Suppressor macrophage treated with lipopolysaccharide for 4 hours (primary cell): ENCODE data around the gene ELAVL4.
"Not testable (repeated sequence)": the region's sequence is repeated elsewhere in the genome, so short reads cannot be mapped to it uniquely, and the experiment has no call there.

Experiments
- DNase-seq: peaks from one replicate; pipeline ENCODE4 v3.0.0-alpha.2; 2020

The ELAVL4 gene

DNA sequence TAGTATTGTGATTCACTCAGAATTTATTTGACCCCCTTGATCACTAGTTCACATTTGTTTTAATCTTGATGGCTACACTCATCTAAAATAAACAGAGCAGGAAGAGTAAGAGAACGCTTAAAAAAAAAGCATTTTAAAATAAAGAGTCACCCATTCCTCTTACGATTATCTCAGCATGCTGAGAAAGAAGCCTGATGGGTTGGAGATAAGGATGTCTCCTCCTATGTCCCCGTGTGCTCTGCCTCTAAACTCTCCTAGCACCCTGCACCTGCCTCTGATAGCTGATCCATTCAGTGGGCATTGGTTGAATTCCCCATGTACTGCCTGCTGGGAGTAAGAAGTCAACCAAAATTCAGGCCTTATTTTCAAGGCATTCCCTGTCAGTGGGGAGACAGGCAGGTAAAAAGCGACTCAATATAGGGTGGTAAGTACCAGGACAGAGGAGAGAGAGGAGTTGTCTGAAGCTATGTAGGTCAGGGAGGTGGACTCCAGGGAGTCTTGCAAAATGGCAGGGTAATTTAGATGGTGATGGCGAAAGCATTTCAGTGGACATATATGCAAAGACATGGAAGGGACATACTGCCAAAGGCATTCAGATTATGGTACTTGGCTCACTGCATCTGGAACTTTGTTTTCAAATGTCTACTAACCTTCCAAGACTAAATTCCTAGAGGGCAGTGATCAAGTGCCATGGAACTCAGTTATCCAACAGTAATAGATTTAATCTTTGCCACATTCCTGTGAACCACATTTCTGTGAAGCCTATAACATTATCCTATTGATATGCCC lies 18.4 kb downstream of the ELAVL4 start:
- no peak for DNase-seq

DNA sequence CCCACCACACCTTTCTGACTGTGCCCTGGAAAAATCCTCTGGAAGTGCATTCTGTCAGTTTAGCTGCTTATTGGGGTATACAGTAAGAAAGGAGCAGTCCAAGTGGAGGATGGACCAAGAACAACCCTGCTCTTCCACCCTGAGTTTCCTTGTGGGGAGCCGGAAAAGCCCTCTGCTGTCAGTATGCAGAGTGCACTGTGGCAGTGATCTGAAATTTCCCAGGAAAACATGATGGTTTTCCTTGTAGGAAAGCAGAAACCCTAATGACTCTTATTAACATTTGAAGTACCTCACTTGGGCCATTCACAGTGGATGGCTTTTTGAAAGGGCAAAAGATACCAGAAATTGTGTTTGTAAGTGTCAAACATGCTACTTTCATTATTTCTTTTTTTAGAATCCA lies 20.5 kb downstream of the ELAVL4 start:
- no peak for DNase-seq

DNA sequence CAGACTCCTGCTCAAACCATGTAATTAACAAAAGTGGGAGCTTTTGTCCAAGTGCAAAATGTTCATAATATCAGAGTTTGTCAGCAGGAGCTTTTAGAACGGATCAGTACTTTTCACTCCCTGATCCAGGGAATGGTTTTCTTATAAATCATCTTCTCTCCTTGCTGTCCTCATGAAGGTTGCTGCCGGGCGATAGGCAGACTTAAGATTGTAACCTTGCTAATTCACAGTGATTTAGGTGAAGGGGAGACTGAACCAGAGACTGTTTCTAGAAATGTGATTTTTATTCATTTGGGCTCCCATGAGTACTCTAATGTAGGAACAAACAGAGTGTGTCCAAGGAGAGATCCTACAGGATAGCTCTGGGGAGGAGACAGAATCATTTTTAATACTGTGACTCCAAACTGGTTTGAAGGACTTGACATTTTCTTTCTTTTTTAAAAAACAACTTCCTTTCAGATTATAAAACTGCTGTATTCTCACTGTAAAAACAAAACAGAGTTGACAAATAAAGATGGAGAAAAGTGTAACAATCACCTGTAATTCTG lies 23.7 kb downstream of the ELAVL4 start:
- DNase-seq = no peak

DNA sequence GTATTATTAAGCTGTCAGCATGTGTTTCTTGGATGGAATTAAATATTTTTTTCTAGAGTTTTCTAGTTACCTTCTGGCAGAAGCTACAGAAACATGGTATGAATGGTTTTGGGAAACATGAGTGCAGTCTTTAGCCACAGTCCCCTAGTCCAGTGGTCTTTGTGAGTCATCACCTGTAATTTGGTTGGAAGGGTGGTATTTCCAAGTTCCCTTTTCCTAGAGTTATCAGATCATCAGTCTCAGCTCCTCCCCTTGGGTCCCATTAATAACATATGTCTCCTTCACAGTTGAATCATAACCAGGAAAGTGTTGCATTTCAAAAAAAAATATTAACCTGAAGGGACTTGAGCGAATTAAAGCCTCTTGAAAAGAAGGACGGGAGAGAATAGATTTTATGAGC lies 27.0 kb downstream of the ELAVL4 start:
- DNase-seq = no peak

DNA sequence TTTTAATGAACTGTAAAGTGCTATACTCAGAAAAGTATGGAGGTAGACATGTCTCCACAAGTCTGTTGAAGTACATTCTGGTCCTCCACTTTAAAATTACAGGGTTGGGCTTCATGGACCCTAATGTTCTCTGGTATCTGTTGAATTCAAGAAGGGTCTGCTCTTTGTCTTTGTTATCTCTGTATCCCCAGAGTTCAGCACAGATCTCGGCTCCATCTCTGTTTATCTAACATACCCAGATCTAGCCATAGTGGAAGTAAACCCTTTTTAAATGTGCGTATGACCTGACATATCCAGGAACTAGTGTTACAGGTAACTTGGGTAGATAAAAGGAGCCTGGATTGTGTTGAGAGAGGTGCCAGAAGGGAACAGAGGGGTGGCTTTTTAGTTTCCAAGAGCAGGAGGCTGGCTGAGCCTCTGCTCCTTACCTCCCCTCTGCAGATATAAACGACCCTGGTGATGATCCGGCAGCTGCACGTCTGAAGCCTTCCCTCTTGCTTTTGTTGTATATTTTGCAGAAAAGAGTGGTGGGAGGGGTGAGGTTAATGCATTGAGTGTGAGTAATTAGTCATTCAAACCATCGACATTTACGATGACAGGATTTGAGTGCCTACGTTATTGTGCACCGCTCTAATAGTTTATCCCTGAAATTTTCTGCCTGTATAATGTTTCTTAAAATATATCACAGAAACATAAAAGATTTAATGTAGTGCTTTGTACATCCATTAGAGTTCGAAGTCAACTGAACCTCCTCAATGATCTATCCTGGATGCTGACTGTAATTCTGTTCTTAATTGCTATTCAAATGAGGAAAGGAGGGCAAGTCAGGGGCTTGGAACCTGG lies 30.8 kb downstream of the ELAVL4 start:
- no peak for DNase-seq

DNA sequence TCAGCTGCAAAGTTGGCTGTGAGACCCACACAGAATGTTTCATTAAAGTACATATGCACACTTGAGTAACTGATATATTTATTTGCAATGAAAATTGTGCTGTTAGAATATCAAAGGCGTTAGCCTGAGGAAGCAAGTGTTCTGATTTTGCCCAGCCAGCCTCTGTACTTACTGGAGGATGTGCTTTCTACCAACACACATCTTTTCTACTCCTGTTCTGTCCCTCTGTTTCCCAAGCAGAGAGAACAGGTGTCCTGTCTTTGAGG lies 31.4 kb downstream of the ELAVL4 start:
- no peak for DNase-seq

DNA sequence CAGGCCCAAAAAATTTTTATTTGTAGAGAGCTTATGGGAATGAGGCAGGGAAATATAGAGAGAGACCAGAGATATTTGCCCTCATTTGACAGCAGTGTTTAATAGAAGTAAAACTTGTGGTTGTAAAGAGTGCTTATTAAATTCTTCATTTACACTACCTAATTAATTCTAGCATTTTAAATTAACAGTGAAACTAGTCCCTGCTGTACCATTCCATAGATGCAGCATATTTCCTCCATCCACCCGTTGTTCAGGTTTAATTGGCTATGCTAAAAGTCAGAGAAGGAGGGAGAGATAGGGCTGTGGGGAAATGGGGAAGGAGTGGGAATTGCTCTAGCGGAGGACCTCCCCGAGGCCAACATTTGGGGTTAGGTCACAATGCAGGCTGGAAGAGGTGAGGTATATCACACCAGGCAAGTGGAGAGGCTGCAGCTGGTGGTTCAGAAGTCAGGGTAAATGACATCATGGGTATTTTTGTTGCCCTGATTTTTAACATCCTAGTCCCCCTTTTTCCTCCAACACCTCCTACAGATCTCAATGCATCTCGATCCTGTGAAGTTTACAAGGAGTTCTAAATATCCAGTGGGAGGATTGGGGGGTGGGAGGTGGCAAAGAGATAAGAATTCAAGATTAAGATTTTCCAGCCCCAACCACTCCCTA lies 38.6 kb downstream of the ELAVL4 start:
- DNase-seq = no peak

DNA sequence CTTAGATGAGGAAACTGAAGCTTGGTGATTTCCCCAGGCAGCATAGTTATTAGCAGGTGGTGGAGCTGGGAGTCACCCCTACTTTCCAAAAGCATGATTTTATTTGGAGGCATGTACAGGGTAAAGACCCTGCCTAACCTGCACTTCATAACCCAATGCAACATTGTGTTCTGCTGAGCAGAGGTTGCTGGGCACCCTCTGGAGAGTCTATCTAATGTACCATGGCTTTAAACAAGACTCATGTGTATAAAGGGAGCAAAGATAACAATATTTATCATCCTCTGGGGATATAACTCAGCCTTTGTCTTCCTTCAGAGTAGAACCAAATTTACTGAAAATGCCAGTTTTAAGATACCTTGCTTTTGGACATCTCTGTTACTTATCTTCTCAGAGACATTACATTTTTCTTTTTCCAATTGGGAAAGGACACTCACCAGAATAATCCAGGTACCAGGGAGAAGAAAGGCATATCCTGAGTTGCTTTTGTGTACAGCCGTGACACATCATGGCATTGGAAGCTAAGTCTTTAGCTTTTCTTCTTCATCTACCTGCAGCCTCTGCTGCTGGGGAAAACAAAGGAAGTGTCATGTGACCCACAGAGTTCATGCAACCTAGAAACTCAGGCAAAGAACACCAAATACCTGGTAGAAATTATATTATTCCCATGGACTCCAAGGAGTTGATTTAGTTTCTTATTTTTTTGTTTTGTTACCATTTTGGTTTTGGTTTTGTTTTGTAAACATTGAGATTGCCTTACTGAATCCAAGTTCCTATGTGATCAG lies 39.6 kb downstream of the ELAVL4 start:
- DNase-seq = no peak

DNA sequence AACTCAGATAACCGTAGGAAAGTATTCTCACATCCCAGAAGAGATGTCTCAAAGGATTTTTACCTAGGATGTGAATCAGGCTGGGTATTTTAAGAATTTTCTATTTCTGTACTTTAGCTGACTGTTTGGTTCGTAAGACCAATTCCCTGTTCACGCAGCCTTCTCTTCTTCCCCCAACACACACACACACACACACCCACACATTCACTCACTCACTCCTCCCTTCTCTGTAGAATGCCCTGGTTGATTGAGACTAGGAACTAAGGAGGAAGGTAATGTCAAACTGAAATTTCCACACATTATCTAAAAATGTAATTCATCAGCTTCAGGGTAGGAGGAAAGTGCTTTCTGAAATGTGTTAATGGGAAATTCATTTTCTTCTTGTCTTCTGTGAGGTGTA lies 43.5 kb downstream of the ELAVL4 start:
- DNase-seq = no peak

DNA sequence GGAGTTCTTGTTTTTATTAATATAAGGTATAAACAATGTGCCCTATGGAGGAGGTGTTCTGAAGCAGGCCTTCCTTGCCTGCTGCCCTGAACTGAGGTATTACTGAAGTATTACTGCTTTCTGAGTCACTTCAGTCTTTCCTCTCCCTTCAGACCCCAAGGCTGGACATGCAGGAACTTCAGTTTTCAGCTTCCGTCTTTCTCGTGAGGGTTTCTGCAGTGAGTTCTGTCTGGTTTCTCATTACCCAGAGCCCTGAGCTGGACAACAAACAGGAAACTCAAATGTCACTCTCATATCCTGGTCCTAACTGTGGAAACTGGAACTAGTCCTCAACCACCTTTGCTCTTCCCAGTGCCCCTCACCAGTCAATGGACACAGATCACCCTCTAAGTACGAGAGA lies 46.8 kb downstream of the ELAVL4 start:
- DNase-seq = peak; percentile 34

DNA sequence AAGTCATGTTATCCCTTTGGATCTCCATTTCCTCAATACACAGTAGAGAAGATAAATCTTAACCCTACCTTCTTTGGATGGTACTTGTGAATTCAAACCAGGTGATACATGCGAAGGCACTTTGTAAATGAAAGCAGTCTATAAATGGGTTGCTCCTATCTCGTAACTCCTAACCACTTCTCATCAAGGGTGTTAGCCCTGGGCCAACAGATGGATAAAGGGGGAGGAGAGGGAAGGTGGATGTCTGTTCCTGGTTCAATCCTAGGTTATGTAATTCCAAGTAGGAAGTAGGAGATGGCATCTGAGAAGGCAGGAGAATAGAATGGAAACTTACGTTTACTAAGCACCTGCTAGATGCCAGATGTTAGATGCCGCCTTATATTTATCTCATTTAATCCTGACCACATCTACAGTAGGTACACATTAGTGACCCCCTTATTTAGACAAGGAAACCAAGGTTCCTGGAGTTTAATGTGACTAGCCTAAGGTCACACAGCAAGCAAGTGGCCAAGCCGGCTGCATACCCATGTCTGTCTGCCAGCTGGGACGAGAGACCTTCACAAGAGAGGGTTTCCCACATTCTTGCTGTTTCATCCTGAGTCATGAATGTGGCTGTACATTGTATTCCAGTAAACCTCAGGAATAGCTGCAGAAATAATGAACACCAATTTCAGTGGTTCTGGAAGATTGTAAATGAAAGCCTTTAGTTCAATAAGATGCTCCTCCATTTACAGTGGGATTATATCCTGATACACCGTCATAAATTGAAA lies 47.7 kb downstream of the ELAVL4 start:
- no peak for DNase-seq

DNA sequence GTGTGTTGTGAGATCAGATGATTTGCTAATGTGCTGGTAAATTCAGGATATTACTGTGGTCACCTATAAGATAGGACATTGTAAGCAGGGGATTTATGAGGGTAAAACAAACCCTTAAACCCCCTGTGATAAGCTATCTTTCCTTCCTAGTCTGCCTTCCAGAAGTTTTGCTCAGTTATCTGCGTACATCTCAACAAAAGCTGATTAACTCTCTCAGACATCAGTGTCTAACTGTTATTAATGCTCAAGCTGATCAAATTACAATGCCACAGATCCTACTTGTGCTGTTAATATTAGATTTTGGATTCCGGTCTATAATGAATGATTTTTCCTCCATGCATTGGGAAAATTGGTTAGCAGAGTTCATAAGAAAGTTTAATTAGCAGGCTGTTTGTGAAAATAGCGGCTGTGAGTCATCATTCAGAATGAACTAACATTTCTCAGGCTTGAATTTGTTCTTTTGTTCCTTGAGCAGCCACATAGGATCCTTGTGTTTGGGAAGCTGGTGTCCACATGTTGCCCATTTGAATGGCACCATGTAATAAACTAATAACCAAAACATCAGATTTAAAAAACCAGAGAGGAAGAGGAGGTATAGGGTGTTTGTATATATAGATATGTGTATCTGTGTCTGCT lies 48.7 kb downstream of the ELAVL4 start:
- no peak for DNase-seq

DNA sequence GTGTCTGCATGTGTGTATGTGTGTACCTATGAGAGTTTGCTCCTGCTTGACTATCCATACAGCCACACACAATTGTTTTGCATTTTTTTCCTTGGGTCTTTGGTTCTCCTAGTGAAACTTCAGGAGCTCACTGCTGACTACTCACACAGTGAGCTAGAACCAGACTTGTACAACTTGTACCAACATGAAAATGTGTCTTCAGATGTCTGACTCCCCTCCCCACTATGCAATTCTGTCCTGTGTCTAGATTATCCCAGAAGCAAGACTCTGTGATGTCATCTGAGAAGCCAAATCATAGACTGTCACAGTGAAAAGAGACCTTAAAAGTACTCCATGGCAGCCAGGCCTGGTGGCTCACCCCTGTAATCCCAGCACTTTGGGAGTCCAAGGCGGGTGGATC lies 49.7 kb downstream of the ELAVL4 start:
- no peak for DNase-seq

DNA sequence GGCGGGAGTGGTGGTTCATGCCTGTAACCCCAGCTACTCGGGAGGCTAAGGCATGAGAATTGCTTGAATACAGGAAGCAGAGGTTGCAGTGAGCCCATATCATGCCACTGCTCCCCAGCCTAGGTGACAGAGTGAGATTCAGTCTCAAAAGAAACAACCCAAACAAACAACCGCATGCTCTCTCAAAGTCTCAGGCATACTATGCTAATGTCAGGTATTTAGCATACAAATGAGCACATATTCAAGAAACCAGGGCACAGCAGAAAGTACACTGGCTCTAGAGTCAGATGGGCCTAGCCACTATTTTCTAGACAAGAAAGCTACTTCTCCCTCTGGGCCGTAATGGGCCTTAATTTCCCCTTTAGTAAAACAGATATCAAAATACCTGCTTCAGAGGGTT lies 55.0 kb downstream of the ELAVL4 start:
- no peak for DNase-seq

DNA sequence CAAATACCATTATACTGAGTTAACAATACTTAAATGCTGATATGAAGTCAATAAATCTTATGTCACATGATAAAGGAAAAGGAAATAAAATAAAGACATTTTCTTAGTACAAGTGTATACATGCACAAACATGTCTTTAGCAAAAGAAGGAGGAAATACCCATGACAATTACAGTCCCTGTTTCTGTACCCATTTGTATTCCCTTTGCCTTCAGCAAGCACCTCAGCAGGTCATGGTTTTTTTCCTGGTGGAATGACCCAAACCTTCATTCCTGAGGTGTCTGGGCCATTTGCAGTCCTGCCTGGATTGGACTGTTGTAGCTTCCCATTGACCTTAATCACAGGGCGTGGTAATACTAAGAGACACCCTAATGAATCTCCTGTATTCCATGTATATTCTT lies 57.6 kb downstream of the ELAVL4 start:
- DNase-seq = not testable (repeated sequence)

DNA sequence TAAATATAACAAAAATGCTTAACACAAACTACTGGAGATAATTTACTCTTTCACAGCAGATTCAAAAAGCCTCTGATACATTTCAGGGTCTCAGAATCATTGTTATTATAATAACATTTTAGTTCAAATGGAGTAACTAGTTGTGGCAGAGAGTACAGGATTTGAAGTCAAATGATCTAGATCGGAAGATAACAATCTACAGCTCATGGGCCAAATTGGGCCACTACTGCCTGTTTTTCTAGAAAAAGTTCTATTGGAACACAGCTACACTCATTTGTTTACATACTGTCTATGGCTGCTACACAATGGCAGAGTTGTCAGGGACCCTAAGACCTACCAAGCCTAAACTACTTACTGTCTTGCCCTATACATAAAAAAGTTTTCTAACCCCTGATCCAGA lies 63.6 kb downstream of the ELAVL4 start:
- DNase-seq = no peak

DNA sequence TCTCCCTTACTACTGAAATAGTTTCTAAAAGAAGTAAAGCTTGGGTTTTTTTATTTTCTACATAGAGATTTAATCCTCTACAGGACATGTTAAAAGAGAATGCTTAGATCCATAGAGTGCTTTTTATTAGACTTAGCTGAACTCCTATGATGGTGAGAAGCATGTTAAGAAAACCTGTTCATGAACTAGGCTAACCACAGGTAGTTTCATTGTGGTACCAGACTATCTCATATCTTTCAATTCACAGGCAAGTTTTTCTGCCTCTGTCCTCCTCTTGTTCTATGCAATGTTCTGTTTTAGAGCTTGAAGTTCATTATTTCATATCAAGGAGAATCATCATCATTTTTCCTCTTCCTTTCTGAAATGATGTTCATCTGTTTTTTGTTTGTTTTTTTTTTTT lies 65.4 kb downstream of the ELAVL4 start:
- DNase-seq = no peak

DNA sequence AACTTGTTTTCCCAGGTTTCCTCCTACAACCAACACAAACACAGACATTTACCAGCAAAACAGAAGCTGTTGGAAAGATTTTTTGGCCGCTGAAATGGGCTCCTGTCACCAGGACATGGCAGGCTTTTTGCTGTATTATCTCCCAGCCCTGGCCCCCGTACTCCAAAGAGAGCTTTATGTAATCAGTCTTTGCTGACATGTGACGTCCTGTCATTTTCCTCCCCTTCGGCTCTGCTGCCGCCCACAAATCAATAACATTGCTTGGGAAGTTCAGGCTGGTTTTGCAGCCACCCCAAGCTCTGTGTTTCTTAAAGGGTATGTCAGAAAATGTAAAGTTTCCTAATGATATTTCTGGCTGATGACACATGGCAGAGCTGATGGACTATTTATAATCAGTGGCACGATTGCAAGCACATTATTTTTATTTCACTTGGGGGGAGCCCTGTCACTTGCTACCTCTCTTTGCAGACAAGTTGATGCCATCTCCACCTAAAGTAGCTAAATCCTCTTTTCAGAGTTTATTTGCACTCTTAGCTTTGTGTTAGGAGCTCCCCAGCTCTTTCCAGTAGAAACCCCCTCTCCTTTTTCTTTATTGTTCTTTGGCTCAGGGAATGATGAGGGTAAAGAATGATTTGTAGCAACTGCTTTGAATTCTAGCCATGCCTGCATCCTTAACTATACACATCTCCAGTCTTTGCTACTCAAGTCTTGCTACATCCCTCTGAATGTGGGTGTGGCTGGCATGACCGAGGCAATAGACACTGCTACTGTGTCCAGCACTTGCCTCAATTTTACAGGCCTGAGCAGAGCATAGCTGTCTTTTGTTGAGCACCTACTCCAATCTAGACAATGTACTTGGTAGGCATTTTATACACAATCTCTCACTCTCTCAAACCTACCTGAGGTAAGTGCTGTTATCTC lies 67.3 kb downstream of the ELAVL4 start:
- DNase-seq = no peak

DNA sequence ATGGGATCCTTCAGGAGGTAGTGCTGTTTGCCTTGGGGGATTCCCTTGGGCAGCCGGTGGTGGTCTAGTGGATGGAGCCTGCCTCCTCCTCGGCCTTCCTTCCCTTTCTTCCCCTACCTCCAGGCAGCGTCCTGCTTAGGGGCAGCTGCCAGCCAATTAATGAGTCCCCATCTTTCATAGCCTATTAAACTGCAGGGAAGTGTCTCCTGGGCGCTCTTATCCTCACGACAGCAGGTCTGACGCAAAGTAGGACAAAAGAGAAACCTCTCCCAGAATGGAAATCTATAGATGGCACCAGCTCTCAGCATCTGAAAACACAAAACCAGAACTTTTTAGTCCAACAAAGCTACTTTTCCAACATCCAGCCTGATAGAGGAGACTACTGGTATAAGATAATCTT lies 69.3 kb downstream of the ELAVL4 start:
- DNase-seq = no peak

DNA sequence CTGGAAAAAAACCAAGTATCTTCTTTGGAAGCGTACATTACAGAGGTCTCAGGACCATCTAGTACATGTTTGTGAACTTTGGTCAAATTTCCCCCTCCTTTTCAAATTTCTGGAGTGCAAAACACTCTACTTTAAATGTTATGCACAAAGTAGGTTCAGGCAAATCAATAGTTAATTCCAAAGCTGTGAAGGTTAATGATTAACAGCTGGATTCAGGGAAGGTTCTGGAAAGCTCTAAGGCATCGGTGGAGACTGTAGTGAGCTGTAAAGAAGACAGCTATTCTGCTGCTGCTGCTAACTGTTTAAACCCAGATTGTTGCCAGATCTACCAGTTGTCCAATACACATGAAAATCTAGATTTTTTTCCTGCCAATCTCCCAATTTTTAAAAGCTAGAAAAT lies 70.9 kb downstream of the ELAVL4 start:
- DNase-seq = no peak

DNA sequence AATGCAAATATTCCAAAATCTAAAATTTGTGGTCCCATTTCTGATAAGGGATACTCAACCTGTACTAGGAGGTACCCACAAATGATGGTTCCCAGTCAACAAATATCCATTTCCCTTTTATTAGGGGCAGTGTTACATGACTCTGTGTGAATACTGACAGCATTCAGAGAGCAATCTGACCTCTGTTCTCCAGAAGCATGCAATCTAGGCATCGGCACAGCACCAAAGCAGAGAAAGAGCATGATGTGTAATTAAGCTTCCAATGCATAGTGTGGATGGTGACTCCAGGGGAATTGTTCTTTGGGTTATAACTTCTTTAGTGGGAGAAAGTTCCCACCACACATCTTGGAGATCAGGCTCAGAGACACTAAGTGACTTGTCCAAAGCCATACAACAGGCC lies 71.6 kb downstream of the ELAVL4 start:
- no peak for DNase-seq
